LHCN-M2 (cell line): Measurements from ENCODE around the gene ARAP2. TPM values are rescaled to one million over a fixed set of nuclear protein-coding genes. Genes with fewer than 3 reads are reported as not detected.

Experiments
- DNase-seq: peaks from one replicate; pipeline ENCODE4 v3.0.0-alpha.2; 2012; ENCODE audit warnings: low read depth
- total RNA-seq: library from RNA; depleted of rRNA; stranded (reverse); fragments of >200 nt; gene quantifications from 2 replicates; pipeline ENCODE4 v1.2.3, GENCODE V29; 2014

ARAP2 gene
- total RNA-seq, 1 experiment from 2014 or later = not detected

DNA sequence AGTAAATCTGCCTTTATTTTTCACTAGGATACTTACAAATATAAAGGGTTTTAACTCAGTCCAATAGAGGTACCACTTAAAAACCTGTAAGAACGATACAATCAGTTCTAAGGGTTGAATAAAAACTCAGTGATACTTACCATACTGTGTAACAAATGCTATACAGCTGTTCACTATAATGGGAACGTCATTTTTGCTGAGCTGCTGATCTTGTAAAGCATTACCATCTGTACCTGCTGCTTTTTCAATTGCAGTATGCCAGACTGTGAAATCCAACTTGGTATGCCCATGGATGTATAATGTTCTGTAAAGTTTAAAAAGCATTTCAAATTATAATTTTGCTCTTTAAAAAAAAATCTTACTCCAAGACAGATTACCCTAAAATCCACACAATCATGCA lies 111.2 kb downstream of the ARAP2 start:
- DNase-seq = no peak

DNA sequence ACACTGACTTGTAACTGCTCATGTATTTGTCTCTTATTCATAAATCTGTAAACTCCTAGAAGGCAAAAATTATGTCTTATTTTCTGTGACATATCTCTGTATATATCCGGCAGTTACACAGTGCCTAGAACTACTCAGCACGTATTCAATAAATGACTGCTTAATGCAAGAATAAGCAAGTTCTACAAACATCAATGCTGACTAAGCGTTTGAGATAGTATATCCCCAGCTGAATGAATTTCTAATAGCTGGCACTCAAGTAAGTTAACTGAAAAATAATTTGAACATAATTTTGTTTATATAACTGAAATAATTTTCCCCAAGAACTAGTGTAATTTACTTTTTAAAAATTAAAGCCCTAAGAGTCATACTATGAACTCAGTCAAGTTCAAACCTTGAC lies 113.7 kb downstream of the ARAP2 start:
- DNase-seq = no peak

- no peak for DNase-seq
Observed at GRCh38 chr4:36128689-36129088, 115.6 kb downstream of the ARAP2 start.

GRCh38 chr4:36123906-36124305 lies 120.4 kb downstream of the ARAP2 start:
- no peak for DNase-seq

DNA sequence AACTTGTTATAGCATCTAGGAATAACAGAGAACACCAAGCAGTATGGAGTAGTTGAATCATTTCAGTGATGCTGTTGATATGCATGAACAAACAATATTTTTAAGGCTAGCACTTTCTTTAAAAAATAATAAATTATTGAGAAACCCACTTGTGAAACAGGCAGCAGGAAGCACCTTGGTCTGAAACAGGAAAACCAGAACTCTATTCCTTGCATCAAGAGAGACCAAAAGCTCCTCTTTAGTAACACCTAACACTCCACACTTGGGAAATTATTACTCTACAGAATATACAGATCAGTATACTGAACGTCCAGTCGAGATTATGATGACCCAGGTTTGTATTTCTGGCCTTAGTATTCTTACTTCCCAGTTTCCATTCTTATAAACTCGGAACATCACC lies 129.0 kb downstream of the ARAP2 start:
- no peak for DNase-seq

DNA sequence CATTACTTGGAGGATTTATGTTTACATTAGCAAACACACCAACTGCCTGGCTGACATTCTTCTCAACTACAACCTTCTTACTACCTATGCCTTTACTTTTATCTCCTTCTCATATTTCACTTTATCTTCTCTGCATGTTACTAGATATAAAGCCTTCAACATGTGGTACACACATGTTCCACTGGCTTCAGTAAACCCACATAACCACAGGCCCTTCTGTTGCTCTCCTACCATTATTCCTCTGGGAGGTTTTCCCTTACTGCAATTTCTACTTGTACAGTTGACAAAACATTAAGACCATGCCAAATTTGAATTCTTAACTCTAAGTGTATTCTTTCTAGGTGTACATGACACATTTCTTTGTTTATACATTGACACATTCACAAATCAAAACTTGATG lies 133.1 kb downstream of the ARAP2 start:
- DNase-seq = no peak

GRCh38 chr4:36099509-36099908 lies 144.8 kb downstream of the ARAP2 start:
- DNase-seq = no peak

GRCh38 chr4:36094995-36095394 lies 149.3 kb downstream of the ARAP2 start:
- no peak for DNase-seq

GRCh38 chr4:36091997-36092396 lies 152.3 kb downstream of the ARAP2 start:
- no peak for DNase-seq

DNA sequence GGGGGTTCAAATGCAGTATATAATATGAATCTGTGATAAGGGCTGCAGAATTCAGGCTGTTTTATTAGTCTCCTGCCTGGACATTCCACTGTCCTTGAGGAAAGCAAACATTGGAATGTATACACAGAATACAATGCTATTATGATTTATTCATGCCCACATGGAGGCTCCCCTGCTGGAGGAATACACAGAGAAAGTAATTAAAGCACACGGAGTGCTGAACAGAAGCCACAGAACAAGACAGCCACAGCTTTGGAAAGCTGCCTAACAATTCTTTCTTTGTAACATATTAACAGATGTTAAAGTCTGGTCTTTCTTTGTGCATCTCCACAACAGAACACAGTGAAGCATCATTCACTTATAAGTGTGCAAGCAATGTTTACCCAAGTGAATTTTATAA lies 155.8 kb downstream of the ARAP2 start:
- no peak for DNase-seq

- no peak for DNase-seq
Observed at GRCh38 chr4:36086261-36086786, 158.0 kb downstream of the ARAP2 start.

DNA sequence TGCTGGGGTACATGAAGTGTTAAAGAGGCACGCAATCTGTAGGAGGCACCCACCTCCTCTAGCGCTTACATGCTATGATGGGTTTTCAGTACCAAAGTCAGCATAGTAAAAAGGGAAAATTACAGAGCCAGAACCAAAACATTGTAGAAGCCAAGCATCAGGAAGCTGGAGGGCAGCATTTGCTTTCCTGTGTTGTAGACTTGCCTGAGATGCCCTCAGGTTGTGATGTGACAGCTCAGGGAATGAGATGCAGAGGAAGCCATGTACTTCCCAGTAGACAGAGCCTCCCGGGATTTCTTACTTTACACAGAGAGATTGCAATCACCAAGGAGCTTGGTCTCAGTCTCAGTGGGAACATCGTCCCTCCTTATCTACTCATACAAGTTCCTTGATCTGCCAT lies 161.5 kb downstream of the ARAP2 start:
- no peak for DNase-seq

GRCh38 chr4:36081185-36081584 lies 163.1 kb downstream of the ARAP2 start:
- DNase-seq = no peak

GRCh38 chr4:36079666-36080065 lies 164.6 kb downstream of the ARAP2 start:
- no peak for DNase-seq

GRCh38 chr4:36078319-36078718 lies 166.0 kb downstream of the ARAP2 start:
- no peak for DNase-seq

- no peak for DNase-seq
Observed at GRCh38 chr4:36072529-36072928, 171.8 kb downstream of the ARAP2 start.

DNA sequence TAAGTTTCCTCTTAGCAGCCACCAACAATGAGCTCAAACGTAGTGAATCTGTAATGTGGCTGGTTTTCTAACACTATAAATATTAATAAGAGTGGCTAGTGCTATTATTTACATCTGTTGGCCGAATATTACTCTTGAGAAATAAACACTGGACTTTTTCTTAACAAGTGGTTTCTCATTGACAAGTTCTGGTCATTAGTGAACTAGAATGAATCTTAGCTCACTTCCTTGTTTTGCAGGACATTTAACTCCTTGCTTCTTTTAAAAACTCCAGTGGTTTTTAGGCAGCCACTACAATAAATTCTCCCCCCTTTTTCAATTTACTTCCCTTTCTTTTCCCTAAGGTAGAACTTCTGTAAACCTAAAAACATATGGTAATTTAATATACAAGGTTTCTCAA lies 177.2 kb downstream of the ARAP2 start:
- DNase-seq = no peak

DNA sequence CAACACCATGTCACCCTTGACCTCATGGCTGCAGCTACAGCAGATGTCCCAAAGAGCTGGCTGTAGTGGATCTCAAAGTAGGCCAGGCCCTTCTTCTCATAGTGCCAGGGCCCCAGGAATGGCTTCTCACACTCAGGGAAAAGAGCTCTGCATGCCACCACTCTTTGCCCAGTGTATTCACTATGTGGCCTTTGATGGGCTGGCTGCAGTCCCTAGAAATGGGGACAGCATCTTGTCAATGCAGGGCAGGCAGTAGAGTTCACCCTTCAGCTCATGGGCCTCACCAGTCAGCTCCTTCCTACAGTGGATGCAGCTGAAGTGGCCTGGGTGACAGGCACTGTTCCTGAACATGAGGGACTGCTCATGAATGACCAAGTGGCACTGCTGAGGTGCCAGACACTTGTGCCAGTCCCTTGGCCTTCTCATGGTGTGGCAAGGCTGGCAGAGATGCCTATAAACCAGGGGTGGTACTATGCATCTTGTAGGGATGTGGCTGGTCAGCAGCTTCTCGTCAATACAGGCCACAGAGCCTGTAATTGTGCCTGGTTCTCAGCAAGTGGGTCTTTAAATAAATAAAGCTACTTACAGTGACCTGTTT lies 178.9 kb downstream of the ARAP2 start:
- DNase-seq = no peak

DNA sequence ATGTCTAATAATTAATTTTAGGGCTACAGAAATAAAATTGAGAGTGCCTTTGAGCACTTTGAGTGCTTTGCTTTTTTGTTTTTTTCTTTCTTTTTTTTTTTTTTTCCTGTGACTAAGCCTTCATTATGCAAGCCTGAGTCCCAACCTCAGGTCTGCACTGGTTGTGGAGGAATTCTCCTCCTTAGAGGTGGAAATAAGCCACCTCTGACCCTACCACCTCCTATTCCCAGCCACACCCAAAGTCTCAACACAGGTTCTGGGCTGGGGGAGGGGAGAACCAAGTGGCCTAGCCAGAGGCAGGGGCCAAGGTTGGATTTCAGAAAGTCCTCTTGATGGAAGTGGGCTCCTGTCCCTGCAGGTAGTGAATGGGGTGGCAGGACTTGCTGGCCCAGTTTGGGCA lies 180.2 kb downstream of the ARAP2 start:
- no peak for DNase-seq

DNA sequence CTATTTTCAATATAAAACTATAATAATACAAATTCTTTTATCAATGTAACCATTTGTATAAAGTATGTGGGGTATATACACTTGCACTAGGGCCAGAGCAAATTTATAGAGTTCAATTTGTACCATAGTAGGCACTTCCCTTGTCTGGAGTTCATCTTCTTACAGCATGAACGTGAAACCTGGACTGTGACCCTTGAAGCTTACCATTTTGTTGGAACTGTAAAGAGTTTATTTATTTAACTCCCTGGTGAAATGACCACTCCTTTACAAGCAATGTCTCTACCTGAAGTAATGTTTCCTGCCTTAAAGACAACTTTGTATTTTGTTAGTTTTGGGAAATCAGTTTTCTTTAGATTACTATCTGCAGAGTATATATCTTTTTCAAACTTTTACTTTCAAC lies 188.2 kb downstream of the ARAP2 start:
- DNase-seq = no peak

GRCh38 chr4:36054694-36055422 lies 189.5 kb downstream of the ARAP2 start:
- DNase-seq = no peak

GRCh38 chr4:36053930-36054329 lies 190.4 kb downstream of the ARAP2 start:
- no peak for DNase-seq

- no peak for DNase-seq
Observed at GRCh38 chr4:36051634-36052033, 192.7 kb downstream of the ARAP2 start.
